GM13977 (cell line): ENCODE data around the gene PRAF2.

Experiments
- DNase-seq: peaks from one replicate; pipeline ENCODE4 v3.0.0; 2012; ENCODE audit warnings: low spot score
- CTCF ChIP-seq: IDR thresholded peaks from 2 replicates; pipeline ENCODE4 v1.5.1; 2012; ENCODE audit warnings: mild to moderate bottlenecking, control low read depth; ENCODE audit not compliant: insufficient read depth; ENCODE audit errors: extremely low read depth, missing control alignments
- in situ Hi-C: fragments of 300-500 bp; cut with MboI; formaldehyde crosslinking; loops from one replicate; pipeline ENCODE4 v1.12.0; 2022; ENCODE audit warnings: low sequenced_read_pairs, low pct_unique_long_range_greater_than_20kb, mixed read lengths, inconsistent platforms; ENCODE audit not compliant: unreplicated experiment

Gene PRAF2

GRCh38 chrX:49077941-49078340 is 4.1 kb upstream of the PRAF2 start:
- in situ Hi-C loops, result no loop called here
- DNase-seq, result no peak
- TF ChIP-seq CTCF, result no peak

GRCh38 chrX:49075347-49075746 is 1.5 kb upstream of the PRAF2 start:
- no peak for DNase-seq
- in situ Hi-C loops, result no loop called here
- TF ChIP-seq CTCF, result no peak

GRCh38 chrX:49072712-49073095 is 1.1 kb downstream of the PRAF2 start:
- DNase-seq, result no peak
- in situ Hi-C loops, result no loop called here
- no peak for TF ChIP-seq CTCF

- TF ChIP-seq CTCF, result no peak
- DNase-seq, result no peak
- in situ Hi-C loops, result no loop called here
Measured at GRCh38 chrX:49071877-49072711, 1.7 kb downstream of the PRAF2 start.

GRCh38 chrX:49070988-49071387 is 2.8 kb downstream of the PRAF2 start:
- DNase-seq, result no peak
- no peak for TF ChIP-seq CTCF
- in situ Hi-C loops, result no loop called here

GRCh38 chrX:49069038-49069437 is 4.8 kb downstream of the PRAF2 start:
- TF ChIP-seq CTCF, result no peak
- in situ Hi-C loops, result no loop called here
- no peak for DNase-seq
